Mononuclear cell (primary cell): ENCODE measurements around the gene DENND10. TPM values are rescaled to one million over a fixed set of nuclear protein-coding genes. Genes with fewer than 3 reads are reported as not detected.
"Not testable (repeated sequence)": the region's sequence is repeated elsewhere in the genome, so short reads cannot be mapped to it uniquely, and the experiment has no call there.

Experiments
- H3K27me3 ChIP-seq: 2 replicates; pipeline ENCODE4 v1.6.0; 2011; ENCODE audit warnings: low read length, control low read depth; ENCODE audit not compliant: insufficient read depth
- H3K4me1 ChIP-seq: 2 replicates; pipeline ENCODE4 v1.5.1; 2011; ENCODE audit warnings: mild to moderate bottlenecking, low read length, control low read depth; ENCODE audit not compliant: insufficient read depth
- H3K4me3 ChIP-seq: 2 replicates; pipeline ENCODE4 v1.5.1; 2011; ENCODE audit warnings: mild to moderate bottlenecking, low read length, moderate library complexity
- H3K9me3 ChIP-seq: 2 replicates; pipeline ENCODE4 v1.5.1; 2011; ENCODE audit warnings: low read depth, mild to moderate bottlenecking, control low read depth, low read length
- total RNA-seq: library from RNA; depleted of rRNA; stranded (reverse); fragments of >200 nt; gene quantifications from one replicate; pipeline ENCODE4 v1.2.3, GENCODE V29; 2012

Gene DENND10
- total RNA-seq, 1 donor = 40.8 TPM

DNA sequence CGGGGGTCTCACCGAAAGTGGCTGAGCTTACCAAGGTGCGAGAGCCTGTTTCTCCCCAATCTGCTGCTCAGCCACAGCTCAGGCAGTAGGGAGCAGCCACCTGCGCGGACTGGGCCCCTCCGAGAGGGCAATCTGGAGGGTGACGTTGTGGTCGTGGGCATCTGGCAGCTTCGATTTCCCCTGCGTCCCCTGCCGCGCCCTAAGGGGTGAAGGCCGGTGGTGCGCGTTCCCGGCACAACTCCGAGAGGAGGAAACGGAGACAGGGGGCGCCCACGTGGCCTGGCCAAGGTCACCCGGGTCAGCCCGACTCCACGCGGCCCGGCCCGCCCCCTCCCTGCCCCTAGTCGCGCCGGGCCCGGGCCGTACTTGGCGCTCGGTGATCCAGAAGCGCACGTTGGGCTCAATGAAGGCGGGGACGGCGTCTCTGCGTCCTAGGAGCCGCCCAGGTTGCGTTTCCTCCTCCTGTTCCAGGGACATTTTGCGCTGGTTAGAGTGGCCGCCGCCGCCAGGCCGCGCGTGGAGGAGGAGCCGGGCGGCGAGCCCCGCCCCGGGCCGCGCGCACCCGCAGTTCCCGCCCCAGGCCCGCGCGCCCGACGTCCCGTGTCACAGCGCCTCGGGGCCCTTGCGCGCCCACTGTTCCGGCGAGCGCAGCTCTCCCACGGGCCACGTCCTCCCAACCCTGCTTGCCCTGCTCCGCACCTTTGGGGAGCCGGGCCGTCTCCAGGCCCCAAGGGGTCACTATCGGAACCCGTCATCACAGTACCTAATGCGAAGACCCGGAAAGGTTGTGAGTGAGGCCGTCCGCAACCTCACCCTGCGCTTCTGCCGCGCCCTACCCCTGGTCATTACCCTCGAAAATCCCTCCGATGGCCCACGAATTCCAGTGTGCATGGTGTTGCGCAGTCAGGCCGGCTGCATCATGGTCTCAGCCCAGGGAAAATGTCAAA lies 61.5 kb downstream of the DENND10 start, which contains the start of gene SFXN4:
Gene SFXN4, minus strand, starts transcription at position 544 of the 947 bp plus-strand sequence. Its CDS starts 67 bp downstream, at position 477.
- H3K4me3 ChIP-seq = peak within 1 kb of the TSS; percentile 73
- H3K4me1 ChIP-seq = peaks cover 26% of the 10 kb centered on the region
- no peaks in the 10 kb centered on the region for H3K27me3 ChIP-seq
- no peaks in the 10 kb centered on the region for H3K9me3 ChIP-seq

DNA sequence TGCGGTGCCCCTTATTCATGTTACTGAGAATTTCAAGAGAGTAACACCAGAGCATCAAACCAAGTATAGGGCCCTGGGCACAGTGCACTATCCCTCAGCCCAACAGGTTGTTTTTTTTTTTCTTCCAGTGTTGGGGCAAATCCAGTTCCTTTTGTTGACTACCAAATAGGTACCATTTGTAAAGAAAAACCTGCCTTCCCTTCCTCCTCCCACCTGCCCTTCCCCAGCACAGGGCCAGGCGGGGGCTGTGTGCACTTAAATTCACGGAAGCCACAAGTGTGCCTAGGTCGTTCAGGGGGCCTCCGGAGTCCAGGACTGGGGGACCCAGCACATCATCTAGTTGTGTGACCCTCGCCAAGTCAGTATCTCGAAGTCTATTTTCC lies 62.2 kb downstream of the DENND10 start:
- peaks cover 26% of the 10 kb centered on the region for H3K4me1 ChIP-seq
- no peaks in the 10 kb centered on the region for H3K27me3 ChIP-seq
- peak overlapping the region; percentile 73 for H3K4me3 ChIP-seq
- H3K9me3 ChIP-seq = no peaks in the 10 kb centered on the region

DNA sequence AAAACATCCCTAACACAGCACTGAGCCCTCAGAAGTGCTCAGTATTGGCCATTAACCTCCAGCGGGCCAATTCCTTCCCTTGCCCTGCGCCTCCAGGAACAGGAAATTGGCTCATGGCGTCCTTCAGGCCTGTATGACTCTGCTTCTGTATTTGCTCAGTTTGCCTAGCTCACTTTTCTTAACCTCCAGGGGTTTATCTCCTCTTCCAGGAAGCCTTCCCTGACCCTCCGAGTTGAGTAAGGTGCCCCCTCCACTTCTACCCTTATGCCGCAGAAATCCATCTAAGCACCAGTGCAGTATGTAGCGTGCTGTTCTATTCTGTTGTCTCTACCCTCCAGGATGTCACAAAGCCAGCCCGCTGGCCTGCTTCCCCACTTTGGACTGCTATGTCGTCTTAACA lies 62.7 kb downstream of the DENND10 start:
- H3K4me1 ChIP-seq = peaks cover 26% of the 10 kb centered on the region
- H3K9me3 ChIP-seq = no peaks in the 10 kb centered on the region
- no peaks in the 10 kb centered on the region for H3K27me3 ChIP-seq
- H3K4me3 ChIP-seq = no peak overlapping the region

DNA sequence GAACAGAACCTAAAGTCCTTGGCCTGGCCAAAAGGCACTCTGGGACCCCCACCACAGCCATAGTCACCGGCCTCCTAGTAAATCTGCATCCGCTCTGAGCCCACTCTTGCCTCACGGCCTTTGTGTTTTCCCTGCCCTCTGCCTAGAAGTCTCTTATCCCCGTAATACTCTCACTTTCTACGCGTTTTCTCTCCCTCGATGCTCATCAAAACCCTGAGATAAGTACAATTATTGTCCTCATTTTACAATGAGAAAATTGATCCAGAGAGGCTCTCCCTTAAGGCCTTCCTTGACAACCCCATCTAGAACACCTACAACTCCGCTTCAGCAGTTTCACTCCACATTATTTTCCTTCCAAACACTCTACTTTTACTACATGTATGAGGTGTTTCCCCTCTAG lies 63.1 kb downstream of the DENND10 start:
- H3K9me3 ChIP-seq = no peaks in the 10 kb centered on the region
- peaks cover 26% of the 10 kb centered on the region for H3K4me1 ChIP-seq
- no peaks in the 10 kb centered on the region for H3K27me3 ChIP-seq
- no peak overlapping the region for H3K4me3 ChIP-seq

DNA sequence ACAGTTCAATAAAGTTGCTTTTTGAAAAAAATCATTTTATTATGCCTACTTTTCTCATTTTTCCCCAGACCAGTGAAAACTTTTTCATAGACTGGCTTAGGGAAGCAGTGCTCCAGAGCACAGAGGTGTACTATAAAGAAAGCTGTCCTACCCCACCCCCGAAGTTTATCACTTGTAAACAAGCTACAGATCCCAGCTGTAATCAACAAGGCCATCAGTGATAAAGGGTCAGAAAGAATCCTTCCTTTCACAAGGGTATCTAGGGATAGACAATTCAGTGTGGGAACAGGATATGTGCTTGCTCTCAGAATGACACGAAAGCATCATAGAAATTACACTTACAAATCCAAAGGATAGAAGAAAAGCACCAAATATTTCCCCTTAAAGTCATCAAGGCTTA lies 70.2 kb downstream of the DENND10 start:
- peaks cover 22% of the 10 kb centered on the region for H3K4me1 ChIP-seq
- no peaks in the 10 kb centered on the region for H3K9me3 ChIP-seq
- no peak overlapping the region for H3K4me3 ChIP-seq
- H3K27me3 ChIP-seq = no peaks in the 10 kb centered on the region

DNA sequence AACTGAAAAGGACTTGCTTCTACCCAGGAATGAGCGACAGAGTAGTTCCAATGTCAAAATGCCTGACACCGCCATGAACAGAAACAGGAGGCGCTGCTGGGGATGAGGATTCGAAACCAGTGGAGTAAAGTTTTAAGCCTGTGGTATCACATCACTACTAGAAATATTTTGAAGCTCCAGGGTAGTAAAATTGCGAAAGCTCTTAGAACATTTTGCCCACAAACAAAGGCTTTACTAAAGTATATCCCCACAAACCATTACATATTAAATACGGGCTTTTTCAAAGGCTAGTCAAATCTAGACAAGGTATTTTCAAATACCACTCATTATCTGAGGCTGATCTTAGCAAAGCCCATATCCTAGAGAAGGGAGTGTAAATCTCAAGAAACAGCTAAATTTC lies 72.3 kb downstream of the DENND10 start:
- Histone ChIP-seq H3K9me3 (no peaks in the 10 kb centered on the region), H3K4me1 (peaks cover 25% of the 10 kb centered on the region), H3K27me3 (no peaks in the 10 kb centered on the region), H3K4me3 (no peak overlapping the region)

DNA sequence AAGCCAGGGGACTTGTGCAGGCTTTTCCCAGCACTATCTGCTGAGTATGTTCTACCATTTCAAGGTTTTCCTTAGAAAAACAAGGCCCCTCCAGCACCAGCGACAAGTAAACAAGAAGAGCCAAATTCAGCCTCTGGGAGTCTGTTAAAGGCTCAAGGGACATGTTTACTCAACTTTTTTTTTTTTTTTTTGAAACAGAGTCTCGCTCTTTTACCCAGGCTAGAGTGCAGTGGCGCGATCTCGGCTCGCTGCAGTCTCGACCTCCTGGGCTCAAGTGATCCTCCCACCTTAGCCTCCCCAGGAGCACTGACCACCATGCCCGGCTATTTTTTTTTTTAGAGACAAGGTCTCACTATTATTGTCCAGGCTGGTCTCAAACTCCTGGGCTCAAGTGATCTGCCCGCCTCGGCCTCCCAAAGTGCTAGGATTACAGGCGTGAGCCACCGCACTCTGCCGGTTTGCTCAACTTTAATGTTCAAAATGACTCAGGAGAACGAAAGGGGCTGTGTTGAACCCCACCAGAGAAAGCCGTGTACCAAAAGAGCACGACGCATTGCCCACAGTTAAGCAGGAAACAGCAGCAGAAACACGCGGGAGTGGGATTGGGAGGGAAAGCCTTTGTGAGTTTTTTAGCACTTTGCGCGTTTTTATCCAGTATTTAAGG lies 73.9 kb downstream of the DENND10 start:
- peak overlapping the region; percentile 97 for H3K4me3 ChIP-seq
- no peaks in the 10 kb centered on the region for H3K9me3 ChIP-seq
- H3K4me1 ChIP-seq = peaks cover 25% of the 10 kb centered on the region
- H3K27me3 ChIP-seq = no peaks in the 10 kb centered on the region

DNA sequence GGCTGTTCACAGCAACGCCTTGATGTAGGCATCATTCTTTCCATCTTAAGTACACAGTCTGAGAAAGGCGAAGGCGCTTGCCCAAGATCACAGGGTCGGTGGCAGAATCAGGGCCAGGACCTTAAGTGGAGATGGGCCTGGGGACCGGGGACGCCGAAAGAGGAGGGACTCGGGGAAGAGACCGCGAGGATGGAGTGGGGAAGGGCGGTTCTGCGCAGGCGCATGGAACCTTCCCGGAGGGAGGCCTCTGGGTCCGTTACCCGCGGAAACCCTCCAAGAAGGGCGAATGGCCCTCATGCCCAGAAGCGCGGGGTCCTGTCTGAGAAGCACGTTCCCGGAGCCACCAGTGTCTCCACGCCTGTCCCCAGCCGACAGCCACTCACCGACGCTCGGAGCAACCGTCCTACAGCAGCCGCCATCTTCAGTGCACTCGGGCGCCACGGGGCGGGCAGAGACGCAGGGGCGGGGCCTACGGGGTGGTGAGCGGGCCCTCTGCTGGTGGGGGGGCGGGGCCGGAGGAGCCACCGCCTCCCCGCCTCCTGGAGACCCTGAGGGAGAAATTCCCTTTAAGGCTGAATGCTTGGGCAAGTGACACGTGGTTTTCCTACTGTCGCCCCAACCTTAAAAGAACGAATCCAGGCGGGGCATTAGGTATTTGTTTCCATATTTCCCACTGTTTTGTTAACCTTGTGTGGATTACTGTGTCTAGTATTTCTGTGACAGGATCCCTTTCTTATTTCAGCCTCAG lies 74.6 kb downstream of the DENND10 start, which contains the start of gene PRDX3:
Gene PRDX3, minus strand, starts transcription at position 441 of the 748 bp plus-strand sequence. Its CDS starts 22 bp downstream, at position 419.
- no peaks in the 10 kb centered on the region for H3K9me3 ChIP-seq
- peak within 1 kb of the TSS; percentile 97 for H3K4me3 ChIP-seq
- peaks cover 25% of the 10 kb centered on the region for H3K4me1 ChIP-seq
- H3K27me3 ChIP-seq = no peaks in the 10 kb centered on the region

DNA sequence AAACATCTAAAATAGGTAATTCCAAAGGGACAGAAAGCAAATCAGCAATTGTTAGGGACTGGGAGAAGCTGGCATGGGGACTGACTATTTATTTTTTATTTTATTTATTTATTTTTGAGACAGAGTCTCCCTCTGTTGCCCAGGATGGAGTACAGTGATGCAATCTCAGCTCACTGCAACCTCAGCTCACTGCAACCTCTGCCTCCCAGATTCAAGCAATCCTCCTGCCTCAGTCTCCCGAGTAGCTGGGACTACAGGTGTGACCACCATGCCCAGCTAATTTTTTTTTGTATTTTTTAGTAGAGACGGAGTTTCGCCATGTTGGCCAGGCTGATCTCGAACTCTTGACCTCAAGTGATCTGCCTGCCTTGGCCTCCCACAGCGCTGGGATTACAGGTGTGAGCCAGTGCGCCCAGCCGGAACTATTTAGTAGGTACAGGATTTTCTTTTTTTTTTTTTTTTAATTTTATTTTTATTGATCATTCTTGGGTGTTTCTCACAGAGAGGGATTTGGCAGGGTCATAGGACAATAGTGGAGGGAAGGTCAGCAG lies 77.0 kb downstream of the DENND10 start:
- H3K27me3 ChIP-seq, H3K9me3 ChIP-seq, H3K4me3 ChIP-seq: not testable (repeated sequence)
- H3K4me1 ChIP-seq = peaks cover 25% of the 10 kb centered on the region

DNA sequence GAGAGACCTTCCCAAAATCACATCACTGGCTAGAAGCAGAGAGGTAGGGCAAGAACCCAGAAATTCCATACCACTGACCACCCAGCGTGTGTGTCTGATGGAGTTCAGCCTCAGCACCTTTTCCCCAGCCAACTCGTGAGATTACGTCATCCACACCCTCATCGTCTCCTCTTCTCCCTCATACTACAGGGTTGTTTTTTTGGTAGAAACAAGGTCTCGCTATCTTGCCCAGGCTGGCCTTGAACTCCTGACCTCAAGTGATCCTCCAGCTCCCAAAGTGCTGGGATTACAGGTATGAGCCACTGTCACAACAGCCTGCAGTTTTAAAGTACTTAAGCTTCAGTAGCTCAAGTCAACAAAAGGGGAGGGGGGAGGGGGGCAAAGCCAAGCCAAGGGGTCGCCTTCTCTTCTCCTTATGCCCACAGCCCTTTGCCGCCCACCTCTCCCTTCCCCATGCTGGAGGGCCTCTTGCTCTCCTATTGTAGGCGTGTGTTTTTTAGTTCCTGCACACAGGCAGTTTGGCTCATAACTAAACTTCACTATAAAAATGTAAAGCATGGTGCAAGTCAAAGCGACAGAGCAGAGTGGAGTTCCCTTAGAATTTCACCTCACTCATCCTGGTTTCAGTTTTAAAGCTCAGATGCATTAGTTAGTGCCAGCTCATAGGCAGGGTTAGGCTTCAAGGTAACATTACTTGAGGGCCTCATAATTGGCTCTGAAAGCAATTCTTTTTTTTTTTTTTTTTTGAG lies 79.9 kb downstream of the DENND10 start:
- H3K4me1 ChIP-seq = peaks cover 6% of the 10 kb centered on the region
- H3K9me3 ChIP-seq = no peaks in the 10 kb centered on the region
- H3K4me3 ChIP-seq = no peak overlapping the region
- no peaks in the 10 kb centered on the region for H3K27me3 ChIP-seq

Other genes with a start within 250 kb of the DENND10 start
- gene NANOS1, start 74.4 kb upstream of the DENND10 start, total RNA-seq = under 0.01 TPM
- 131 TPM for gene EIF3A, start 23.3 kb upstream of the DENND10 start, total RNA-seq
- 7.5 TPM for gene SFXN4, start 61.6 kb downstream of the DENND10 start, total RNA-seq
- 28.8 TPM for gene PRDX3, start 74.7 kb downstream of the DENND10 start, total RNA-seq
- 10.6 TPM for gene GRK5, start 103.5 kb downstream of the DENND10 start, total RNA-seq